Neural cell (in vitro differentiated cells): ENCODE results near the gene ENDOV. TPM values are rescaled to one million over a fixed set of nuclear protein-coding genes. Genes with fewer than 3 reads are reported as not detected.

Experiments used
- H2AFZ ChIP-seq: fragments of 200-600, 300-800 bp; sonication (generic), shearing (Covaris generic); 2 replicates; pipeline ENCODE4 v1.6.0; 2014; ENCODE audit warnings: low read depth, mild to moderate bottlenecking, antibody characterized with exemption, low read length, moderate library complexity
- H3F3A ChIP-seq: fragments of 200-600 bp; shearing (Covaris generic); 2 replicates; pipeline ENCODE4 v1.6.1; 2016; ENCODE audit warnings: mild to moderate bottlenecking, moderate library complexity, mixed read lengths, antibody characterized with exemption, low read length; ENCODE audit not compliant: insufficient read depth, poor library complexity, severe bottlenecking
- H3K27ac ChIP-seq: fragments of 200-600, 300-800 bp; sonication (generic), shearing (Covaris generic); 2 replicates; pipeline ENCODE4 v1.5.1; 2014; ENCODE audit warnings: mild to moderate bottlenecking, low read length, moderate library complexity
- H3K27me3 ChIP-seq: fragments of 300-800, 200-600 bp; sonication (generic), shearing (Covaris generic); 2 replicates; pipeline ENCODE4 v1.6.0; 2014; ENCODE audit warnings: mild to moderate bottlenecking, low read depth, low read length, moderate library complexity; ENCODE audit not compliant: insufficient read depth
- H3K36me3 ChIP-seq: fragments of 300-800, 200-600 bp; sonication (generic), shearing (Covaris generic); 2 replicates; pipeline ENCODE4 v1.5.1; 2014; ENCODE audit warnings: mild to moderate bottlenecking, antibody characterized with exemption, low read length, moderate library complexity; ENCODE audit not compliant: insufficient read depth
- H3K4me2 ChIP-seq: fragments of 300-800, 200-600 bp; sonication (generic), shearing (Covaris generic); 2 replicates; pipeline ENCODE4 v1.6.0; 2014; ENCODE audit warnings: mild to moderate bottlenecking, low read length
- H3K4me3 ChIP-seq: fragments of 300-800, 200-600 bp; sonication (generic), shearing (Covaris generic); 2 replicates; pipeline ENCODE4 v1.5.1; 2014; ENCODE audit warnings: mild to moderate bottlenecking, low read length, moderate library complexity
- H3K79me2 ChIP-seq: fragments of 200-600 bp; shearing (Covaris generic); replicated peaks from 2 replicates; pipeline ENCODE4 v1.6.0; 2014; ENCODE audit warnings: mild to moderate bottlenecking, low read length, moderate library complexity; ENCODE audit not compliant: insufficient read depth
- H3K9ac ChIP-seq: fragments of 300-800, 200-600 bp; sonication (generic), shearing (Covaris generic); 2 replicates; pipeline ENCODE4 v1.6.1; 2016; ENCODE audit warnings: mild to moderate bottlenecking, low read length, mixed read lengths
- H3K9me2 ChIP-seq: fragments of 200-600 bp; shearing (Covaris generic); 2 replicates; pipeline ENCODE4 v1.6.1; 2016; ENCODE audit warnings: mild to moderate bottlenecking, low read length, mixed read lengths; ENCODE audit not compliant: insufficient read depth
- H3K9me3 ChIP-seq: fragments of 200-600, 300-800 bp; sonication (generic), shearing (Covaris generic); 2 replicates; pipeline ENCODE4 v1.6.1; 2016; ENCODE audit warnings: mild to moderate bottlenecking, mixed run types, low read length, moderate library complexity, mixed read lengths
- H4K20me1 ChIP-seq: fragments of 200-600 bp; shearing (Covaris generic); 2 replicates; pipeline ENCODE4 v1.6.1; 2016; ENCODE audit warnings: mild to moderate bottlenecking, mixed run types; ENCODE audit not compliant: insufficient read depth
- EP300 ChIP-seq: fragments of 450-650 bp; conservative IDR thresholded peaks from 2 replicates; pipeline ENCODE4 v1.6.1; 2014; ENCODE audit warnings: antibody characterized with exemption, mild to moderate bottlenecking, moderate library complexity; ENCODE audit not compliant: poor library complexity, severe bottlenecking
- EZH2 ChIP-seq: fragments of 200-600, 300-800 bp; shearing (Covaris generic), sonication (generic); IDR thresholded peaks from 2 replicates; pipeline ENCODE4 v1.6.1; 2014; ENCODE audit warnings: antibody characterized with exemption, low read length, borderline replicate concordance, mild to moderate bottlenecking; ENCODE audit not compliant: insufficient read depth, poor library complexity, severe bottlenecking
- MXI1 ChIP-seq: fragments of 450-650 bp; conservative IDR thresholded peaks from 2 replicates; pipeline ENCODE4 v1.6.1; 2014; ENCODE audit warnings: antibody characterized with exemption, mild to moderate bottlenecking; ENCODE audit not compliant: poor library complexity, severe bottlenecking
- POLR2AphosphoS5 ChIP-seq: IDR thresholded peaks from 2 replicates; pipeline ENCODE4 v1.6.1; 2012
- RAD21 ChIP-seq: fragments of 450-650 bp; conservative IDR thresholded peaks from 2 replicates; pipeline ENCODE4 v1.6.1; 2014; ENCODE audit warnings: antibody characterized with exemption, mild to moderate bottlenecking, moderate library complexity
- SMC3 ChIP-seq: fragments of 450-650 bp; conservative IDR thresholded peaks from 2 replicates; pipeline ENCODE4 v1.6.1; 2014; ENCODE audit warnings: antibody characterized with exemption, mild to moderate bottlenecking, moderate library complexity; ENCODE audit not compliant: poor library complexity
- TAF1 ChIP-seq: IDR thresholded peaks from 2 replicates; pipeline ENCODE4 v1.6.1; 2012; ENCODE audit warnings: low read depth
- polyA plus RNA-seq: library from polyadenylated mRNA; depleted of rRNA; stranded (reverse); fragments of >200 nt; gene quantifications from 2 replicates; pipeline ENCODE4 v1.2.3, GENCODE V29; 2014
- TF ChIP-seq, protein P1 (sequence below): IDR thresholded peaks from 2 replicates; pipeline ENCODE4 v1.6.1; 2012; ENCODE audit warnings: borderline replicate concordance
- TF ChIP-seq, protein P2 (sequence below): fragments of 450-650 bp; IDR thresholded peaks from 2 replicates; pipeline ENCODE4 v1.5.1; 2014; ENCODE audit warnings: antibody characterized with exemption, mild to moderate bottlenecking, moderate library complexity; ENCODE audit not compliant: poor library complexity, severe bottlenecking

Gene ENDOV
- polyA plus RNA-seq, 1 donor from 2014 or later, result 31.2 TPM

DNA sequence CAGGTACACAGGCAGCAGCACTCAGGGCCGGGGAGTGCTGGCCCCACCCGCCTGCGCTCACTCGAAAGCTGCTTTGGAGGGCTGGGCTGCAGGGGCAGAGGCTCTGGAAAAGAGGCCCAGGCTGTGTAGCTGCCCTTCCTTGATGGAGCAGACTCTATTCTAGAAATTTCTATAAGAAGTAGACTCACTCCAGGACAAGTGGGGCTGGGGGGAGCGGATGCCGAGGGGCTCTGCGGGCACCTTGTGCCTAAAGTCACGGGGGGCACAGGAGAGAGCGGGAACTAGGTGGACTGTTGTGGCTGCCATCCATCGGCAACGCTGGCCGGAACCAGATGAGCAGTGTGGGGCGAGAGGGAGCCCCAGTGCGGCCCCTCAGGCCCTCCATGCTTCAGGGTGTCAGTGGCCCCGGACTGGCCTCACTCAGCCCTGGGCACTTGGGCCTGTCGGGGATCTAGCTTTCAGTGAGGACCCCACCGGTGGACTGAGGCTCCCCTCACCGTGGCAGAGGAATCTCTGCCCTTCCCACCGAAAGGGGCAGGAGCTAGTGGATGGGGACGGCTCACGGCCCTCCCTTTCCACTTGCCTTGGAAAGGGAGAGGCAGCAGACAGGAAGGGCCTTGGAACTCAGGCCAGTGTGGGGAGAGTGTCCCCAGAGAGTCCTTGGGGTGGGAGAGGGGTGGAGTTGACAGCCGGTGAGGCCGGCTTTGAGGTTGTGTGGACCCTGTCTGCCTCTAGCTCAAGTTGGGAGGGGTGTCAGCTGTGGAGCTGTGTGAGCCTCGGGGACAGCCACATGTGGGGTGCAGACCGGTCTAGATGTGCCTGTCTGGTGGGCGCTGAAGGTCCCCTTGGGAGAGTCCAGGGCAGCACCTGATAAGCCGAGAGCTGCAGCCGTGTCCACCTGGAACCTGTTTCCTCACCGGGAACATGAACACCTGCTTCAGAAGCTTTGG lies 16.6 kb downstream of the ENDOV start:
- H3K36me3 ChIP-seq, result no peaks in the 10 kb centered on the region
- no peaks in the 10 kb centered on the region for H3K9me3 ChIP-seq
- TF ChIP-seq EZH2, result no peak
- TF ChIP-seq TAF1, result no peak
- TF ChIP-seq RAD21, result no peak
- no peak for TF ChIP-seq EP300
- no peak for TF ChIP-seq POLR2AphosphoS5
- TF ChIP-seq, protein P1, sequence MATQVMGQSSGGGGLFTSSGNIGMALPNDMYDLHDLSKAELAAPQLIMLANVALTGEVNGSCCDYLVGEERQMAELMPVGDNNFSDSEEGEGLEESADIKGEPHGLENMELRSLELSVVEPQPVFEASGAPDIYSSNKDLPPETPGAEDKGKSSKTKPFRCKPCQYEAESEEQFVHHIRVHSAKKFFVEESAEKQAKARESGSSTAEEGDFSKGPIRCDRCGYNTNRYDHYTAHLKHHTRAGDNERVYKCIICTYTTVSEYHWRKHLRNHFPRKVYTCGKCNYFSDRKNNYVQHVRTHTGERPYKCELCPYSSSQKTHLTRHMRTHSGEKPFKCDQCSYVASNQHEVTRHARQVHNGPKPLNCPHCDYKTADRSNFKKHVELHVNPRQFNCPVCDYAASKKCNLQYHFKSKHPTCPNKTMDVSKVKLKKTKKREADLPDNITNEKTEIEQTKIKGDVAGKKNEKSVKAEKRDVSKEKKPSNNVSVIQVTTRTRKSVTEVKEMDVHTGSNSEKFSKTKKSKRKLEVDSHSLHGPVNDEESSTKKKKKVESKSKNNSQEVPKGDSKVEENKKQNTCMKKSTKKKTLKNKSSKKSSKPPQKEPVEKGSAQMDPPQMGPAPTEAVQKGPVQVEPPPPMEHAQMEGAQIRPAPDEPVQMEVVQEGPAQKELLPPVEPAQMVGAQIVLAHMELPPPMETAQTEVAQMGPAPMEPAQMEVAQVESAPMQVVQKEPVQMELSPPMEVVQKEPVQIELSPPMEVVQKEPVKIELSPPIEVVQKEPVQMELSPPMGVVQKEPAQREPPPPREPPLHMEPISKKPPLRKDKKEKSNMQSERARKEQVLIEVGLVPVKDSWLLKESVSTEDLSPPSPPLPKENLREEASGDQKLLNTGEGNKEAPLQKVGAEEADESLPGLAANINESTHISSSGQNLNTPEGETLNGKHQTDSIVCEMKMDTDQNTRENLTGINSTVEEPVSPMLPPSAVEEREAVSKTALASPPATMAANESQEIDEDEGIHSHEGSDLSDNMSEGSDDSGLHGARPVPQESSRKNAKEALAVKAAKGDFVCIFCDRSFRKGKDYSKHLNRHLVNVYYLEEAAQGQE, result no peak
- TF ChIP-seq, protein P2, sequence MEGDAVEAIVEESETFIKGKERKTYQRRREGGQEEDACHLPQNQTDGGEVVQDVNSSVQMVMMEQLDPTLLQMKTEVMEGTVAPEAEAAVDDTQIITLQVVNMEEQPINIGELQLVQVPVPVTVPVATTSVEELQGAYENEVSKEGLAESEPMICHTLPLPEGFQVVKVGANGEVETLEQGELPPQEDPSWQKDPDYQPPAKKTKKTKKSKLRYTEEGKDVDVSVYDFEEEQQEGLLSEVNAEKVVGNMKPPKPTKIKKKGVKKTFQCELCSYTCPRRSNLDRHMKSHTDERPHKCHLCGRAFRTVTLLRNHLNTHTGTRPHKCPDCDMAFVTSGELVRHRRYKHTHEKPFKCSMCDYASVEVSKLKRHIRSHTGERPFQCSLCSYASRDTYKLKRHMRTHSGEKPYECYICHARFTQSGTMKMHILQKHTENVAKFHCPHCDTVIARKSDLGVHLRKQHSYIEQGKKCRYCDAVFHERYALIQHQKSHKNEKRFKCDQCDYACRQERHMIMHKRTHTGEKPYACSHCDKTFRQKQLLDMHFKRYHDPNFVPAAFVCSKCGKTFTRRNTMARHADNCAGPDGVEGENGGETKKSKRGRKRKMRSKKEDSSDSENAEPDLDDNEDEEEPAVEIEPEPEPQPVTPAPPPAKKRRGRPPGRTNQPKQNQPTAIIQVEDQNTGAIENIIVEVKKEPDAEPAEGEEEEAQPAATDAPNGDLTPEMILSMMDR, result no peak
- no peak for TF ChIP-seq MXI1
- TF ChIP-seq SMC3, result no peak
- no peaks in the 10 kb centered on the region for H3F3A ChIP-seq
- no peaks in the 10 kb centered on the region for H3K9me2 ChIP-seq
- no peak overlapping the region for H3K27ac ChIP-seq
- no peaks in the 10 kb centered on the region for H3K79me2 ChIP-seq
- H3K27me3 ChIP-seq, result no peaks in the 10 kb centered on the region
- no peak overlapping the region for H3K4me2 ChIP-seq
- no peak overlapping the region for H3K4me3 ChIP-seq
- H2AFZ ChIP-seq, result no peak overlapping the region
- no peaks in the 10 kb centered on the region for H4K20me1 ChIP-seq
- no peak overlapping the region for H3K9ac ChIP-seq

DNA sequence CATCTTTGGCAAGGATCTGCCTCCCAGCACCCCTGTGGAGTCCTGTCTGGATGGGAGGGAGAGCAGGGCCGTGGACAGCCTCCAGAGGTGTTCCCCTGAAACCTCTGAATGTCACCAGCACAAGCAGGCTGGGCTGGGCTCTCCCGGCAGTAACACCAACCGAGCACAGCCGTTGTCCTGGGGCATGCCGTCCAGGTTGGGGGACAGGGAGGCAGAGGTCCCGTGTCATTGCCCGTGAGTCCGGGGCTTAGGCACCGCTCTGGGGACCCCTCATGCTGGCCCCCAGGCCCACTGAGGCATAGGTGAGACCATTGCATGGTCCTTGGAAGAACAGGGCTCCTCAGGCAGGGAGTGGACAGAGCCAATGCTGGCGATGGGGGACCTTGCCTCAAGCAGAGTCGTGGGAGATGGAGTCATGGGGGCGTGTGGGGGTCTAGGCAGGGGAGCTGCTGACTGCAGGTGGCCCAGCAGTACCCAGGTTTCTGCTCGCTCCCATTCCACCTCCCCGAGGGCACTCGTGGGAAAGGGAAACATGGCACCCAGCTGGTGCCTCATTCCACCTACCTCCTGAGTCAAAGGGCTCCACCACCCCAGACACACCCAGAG lies 17.5 kb downstream of the ENDOV start:
- H3K27ac ChIP-seq, result no peak overlapping the region
- no peaks in the 10 kb centered on the region for H3K27me3 ChIP-seq
- H3F3A ChIP-seq, result no peaks in the 10 kb centered on the region
- no peak overlapping the region for H3K4me3 ChIP-seq
- H3K9ac ChIP-seq, result no peak overlapping the region
- H3K9me3 ChIP-seq, result no peaks in the 10 kb centered on the region
- no peak overlapping the region for H2AFZ ChIP-seq
- H3K79me2 ChIP-seq, result no peaks in the 10 kb centered on the region
- no peaks in the 10 kb centered on the region for H3K9me2 ChIP-seq
- no peaks in the 10 kb centered on the region for H4K20me1 ChIP-seq
- H3K4me2 ChIP-seq, result no peak overlapping the region
- no peak for TF ChIP-seq RAD21
- TF ChIP-seq EP300, result no peak
- no peaks in the 10 kb centered on the region for H3K36me3 ChIP-seq
